ENCODE measurements around the gene OR2D3.
"Not testable (repeated sequence)": the region's sequence is repeated elsewhere in the genome, so short reads cannot be mapped to it uniquely, and the experiment has no call there.

Gene OR2D3

DNA sequence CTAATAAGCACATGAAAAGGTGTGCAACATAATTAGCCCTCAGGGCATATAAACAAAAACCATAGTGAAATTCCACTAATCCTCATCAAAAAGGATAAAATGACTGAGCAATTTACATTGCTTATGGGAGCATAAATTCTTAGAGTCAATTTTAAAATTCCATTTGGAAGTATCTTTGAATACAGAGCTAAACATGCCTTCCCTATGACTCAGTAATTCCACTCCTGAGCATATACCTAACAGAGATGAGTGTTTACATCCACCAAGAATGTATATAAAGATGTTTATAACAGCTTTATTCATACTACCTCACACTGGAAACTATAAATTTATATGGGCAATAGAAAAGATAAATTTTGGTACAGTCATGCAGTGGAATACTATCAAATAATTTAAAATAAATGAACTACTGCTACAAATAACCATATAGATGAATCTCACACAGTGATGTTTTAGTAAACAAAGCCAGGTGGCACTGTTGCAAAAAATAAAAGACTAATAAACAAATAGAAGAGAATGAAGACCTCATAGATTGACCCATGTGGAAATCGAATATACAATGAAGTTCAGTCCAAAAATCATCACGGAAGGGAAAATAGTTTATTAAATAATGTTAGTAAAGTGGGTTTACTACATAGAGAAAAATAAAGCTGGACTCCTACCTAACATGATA lies 20.3 kb upstream of the OR2D3 start:
- H3K79me2 ChIP-seq (ENCODE audit: control insufficient read depth, low read length), result no peaks in the 10 kb centered on the region
- no peaks in the 10 kb centered on the region for H3K4me1 ChIP-seq (ENCODE audit: control insufficient read depth, low read length)
- H3K9me3 ChIP-seq (ENCODE audit: control insufficient read depth, insufficient read depth, low read length), result no peaks in the 10 kb centered on the region
- H3K9me2 ChIP-seq (replicated peaks; ENCODE audit: control insufficient read depth, low read length), result no peaks in the 10 kb centered on the region
- H3K4me3 ChIP-seq (ENCODE audit: low read length), result no peak overlapping the region
- no peaks in the 10 kb centered on the region for H3K36me3 ChIP-seq (ENCODE audit: control insufficient read depth, low read length)
- no peaks in the 10 kb centered on the region for H3K27me3 ChIP-seq (ENCODE audit: control insufficient read depth, low read length)
- no peak overlapping the region for H3K4me2 ChIP-seq (ENCODE audit: low read length)
- no peaks in the 10 kb centered on the region for H4K20me1 ChIP-seq (ENCODE audit: control insufficient read depth, insufficient read depth, low read depth, low read length)
- no peak overlapping the region for H3K27ac ChIP-seq (ENCODE audit: low read depth, low read length)
- no peaks in the 10 kb centered on the region for H3F3A ChIP-seq (ENCODE audit: control insufficient read depth, insufficient read depth)
- TF ChIP-seq, protein P1, sequence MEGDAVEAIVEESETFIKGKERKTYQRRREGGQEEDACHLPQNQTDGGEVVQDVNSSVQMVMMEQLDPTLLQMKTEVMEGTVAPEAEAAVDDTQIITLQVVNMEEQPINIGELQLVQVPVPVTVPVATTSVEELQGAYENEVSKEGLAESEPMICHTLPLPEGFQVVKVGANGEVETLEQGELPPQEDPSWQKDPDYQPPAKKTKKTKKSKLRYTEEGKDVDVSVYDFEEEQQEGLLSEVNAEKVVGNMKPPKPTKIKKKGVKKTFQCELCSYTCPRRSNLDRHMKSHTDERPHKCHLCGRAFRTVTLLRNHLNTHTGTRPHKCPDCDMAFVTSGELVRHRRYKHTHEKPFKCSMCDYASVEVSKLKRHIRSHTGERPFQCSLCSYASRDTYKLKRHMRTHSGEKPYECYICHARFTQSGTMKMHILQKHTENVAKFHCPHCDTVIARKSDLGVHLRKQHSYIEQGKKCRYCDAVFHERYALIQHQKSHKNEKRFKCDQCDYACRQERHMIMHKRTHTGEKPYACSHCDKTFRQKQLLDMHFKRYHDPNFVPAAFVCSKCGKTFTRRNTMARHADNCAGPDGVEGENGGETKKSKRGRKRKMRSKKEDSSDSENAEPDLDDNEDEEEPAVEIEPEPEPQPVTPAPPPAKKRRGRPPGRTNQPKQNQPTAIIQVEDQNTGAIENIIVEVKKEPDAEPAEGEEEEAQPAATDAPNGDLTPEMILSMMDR (IDR thresholded peaks at IDR 0.05; ENCODE audit: low read depth, low read length, poor library complexity, severe bottlenecking), result peak; percentile 15
- TF ChIP-seq EZH2phosphoT487 (IDR thresholded peaks at IDR 0.05; ENCODE audit: borderline replicate concordance, low read length), result no peak

- H3K4me3 ChIP-seq (ENCODE audit: low read length); H3K4me2 ChIP-seq (ENCODE audit: low read length): not testable (repeated sequence)
These were observed 16.0 kb upstream of the OR2D3 start for GRCh38 chr11:6904804-6905203.

DNA sequence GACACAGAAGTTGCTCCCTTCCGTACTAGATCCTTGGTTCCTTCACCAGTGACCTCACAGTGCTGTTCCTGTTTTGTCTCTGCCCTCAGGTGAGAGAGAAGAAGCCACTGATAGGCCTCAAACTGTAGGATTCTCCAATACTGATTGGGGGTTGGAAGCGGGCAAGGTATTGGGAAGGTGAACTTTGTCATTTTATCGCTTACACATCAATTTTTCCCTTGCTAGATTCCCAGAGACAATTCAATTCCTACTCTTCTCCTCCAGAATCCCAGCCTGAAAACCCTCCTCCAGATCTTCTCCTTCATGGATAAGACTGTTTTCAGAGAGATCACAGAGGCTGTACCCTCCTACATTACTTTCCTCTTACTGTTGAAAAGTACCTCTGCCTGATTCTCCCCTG lies 9.4 kb upstream of the OR2D3 start:
- H3K27ac ChIP-seq (ENCODE audit: low read depth, low read length), result no peak overlapping the region
- H3K4me1 ChIP-seq (ENCODE audit: control insufficient read depth, low read length), result no peaks in the 10 kb centered on the region
- H3K36me3 ChIP-seq (ENCODE audit: control insufficient read depth, low read length), result no peaks in the 10 kb centered on the region
- no peaks in the 10 kb centered on the region for H3F3A ChIP-seq (ENCODE audit: control insufficient read depth, insufficient read depth)
- TF ChIP-seq, protein P1 (IDR thresholded peaks at IDR 0.05; ENCODE audit: low read depth, low read length, poor library complexity, severe bottlenecking), result no peak
- no peak for TF ChIP-seq EZH2phosphoT487 (IDR thresholded peaks at IDR 0.05; ENCODE audit: borderline replicate concordance, low read length)
- H4K20me1 ChIP-seq (ENCODE audit: control insufficient read depth, insufficient read depth, low read depth, low read length), result no peaks in the 10 kb centered on the region
- no peak overlapping the region for H3K4me3 ChIP-seq (ENCODE audit: low read length)
- no peak overlapping the region for H3K4me2 ChIP-seq (ENCODE audit: low read length)
- H3K27me3 ChIP-seq (ENCODE audit: control insufficient read depth, low read length), result no peaks in the 10 kb centered on the region
- no peaks in the 10 kb centered on the region for H3K9me3 ChIP-seq (ENCODE audit: control insufficient read depth, insufficient read depth, low read length)
- no peaks in the 10 kb centered on the region for H3K9me2 ChIP-seq (replicated peaks; ENCODE audit: control insufficient read depth, low read length)
- H3K79me2 ChIP-seq (ENCODE audit: control insufficient read depth, low read length), result no peaks in the 10 kb centered on the region

More at GRCh38 chr11:6904804-6905203, 16.0 kb upstream of the OR2D3 start:
- H4K20me1 ChIP-seq (ENCODE audit: control insufficient read depth, insufficient read depth, low read depth, low read length); H3K79me2 ChIP-seq (ENCODE audit: control insufficient read depth, low read length); H3K27ac ChIP-seq (ENCODE audit: low read depth, low read length); H3K9me2 ChIP-seq (replicated peaks; ENCODE audit: control insufficient read depth, low read length); H3K27me3 ChIP-seq (ENCODE audit: control insufficient read depth, low read length); H3K4me1 ChIP-seq (ENCODE audit: control insufficient read depth, low read length); H3K36me3 ChIP-seq (ENCODE audit: control insufficient read depth, low read length); H3K9me3 ChIP-seq (ENCODE audit: control insufficient read depth, insufficient read depth, low read length); H3F3A ChIP-seq (ENCODE audit: control insufficient read depth, insufficient read depth): not testable (repeated sequence)

DNA sequence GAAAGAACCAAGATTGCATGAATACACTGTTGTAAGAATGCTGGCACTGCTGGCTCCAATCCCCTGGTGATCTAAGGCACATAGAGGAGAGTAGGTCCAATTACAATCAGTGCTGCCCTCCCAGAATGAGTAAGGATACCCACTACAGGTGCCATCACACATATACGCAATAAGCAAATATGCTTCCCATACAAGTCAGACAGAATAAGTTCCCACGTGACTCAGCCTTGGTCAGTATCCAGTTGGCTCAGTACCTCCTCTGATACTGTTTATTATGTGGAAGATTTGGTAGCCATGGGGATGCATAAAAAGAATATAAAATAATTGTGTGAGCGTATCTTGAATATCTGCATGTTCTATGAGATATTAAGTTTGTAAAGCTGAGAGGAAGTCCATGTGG lies 8.9 kb upstream of the OR2D3 start:
- TF ChIP-seq EZH2phosphoT487 (IDR thresholded peaks at IDR 0.05; ENCODE audit: borderline replicate concordance, low read length), result no peak
- TF ChIP-seq, protein P1 (IDR thresholded peaks at IDR 0.05; ENCODE audit: low read depth, low read length, poor library complexity, severe bottlenecking), result no peak
- Histone ChIP-seq H3K9me2 (replicated peaks; ENCODE audit: control insufficient read depth, low read length) (no peaks in the 10 kb centered on the region), H4K20me1 (ENCODE audit: control insufficient read depth, insufficient read depth, low read depth, low read length) (no peaks in the 10 kb centered on the region)

More for the DNA sequence above, 8.9 kb upstream of the OR2D3 start:
- Histone ChIP-seq H3K4me3 (ENCODE audit: low read length) (no peak overlapping the region), H3K4me2 (ENCODE audit: low read length) (no peak overlapping the region), H3K79me2 (ENCODE audit: control insufficient read depth, low read length) (no peaks in the 10 kb centered on the region), H3F3A (ENCODE audit: control insufficient read depth, insufficient read depth) (no peaks in the 10 kb centered on the region), H3K27me3 (ENCODE audit: control insufficient read depth, low read length) (no peaks in the 10 kb centered on the region), H3K9me3 (ENCODE audit: control insufficient read depth, insufficient read depth, low read length) (no peaks in the 10 kb centered on the region), H3K36me3 (ENCODE audit: control insufficient read depth, low read length) (no peaks in the 10 kb centered on the region), H3K27ac (ENCODE audit: low read depth, low read length) (no peak overlapping the region), H3K4me1 (ENCODE audit: control insufficient read depth, low read length) (no peaks in the 10 kb centered on the region)
